ENCODE data around the gene PTPN7. TPM values are rescaled to one million over a fixed set of nuclear protein-coding genes. Genes with fewer than 3 reads are reported as not detected.
"Not testable (repeated sequence)": the region's sequence is repeated elsewhere in the genome, so short reads cannot be mapped to it uniquely, and the experiment has no call there.

PTPN7 gene
- total RNA-seq, 1 experiment from 2014 or later: not detected

DNA sequence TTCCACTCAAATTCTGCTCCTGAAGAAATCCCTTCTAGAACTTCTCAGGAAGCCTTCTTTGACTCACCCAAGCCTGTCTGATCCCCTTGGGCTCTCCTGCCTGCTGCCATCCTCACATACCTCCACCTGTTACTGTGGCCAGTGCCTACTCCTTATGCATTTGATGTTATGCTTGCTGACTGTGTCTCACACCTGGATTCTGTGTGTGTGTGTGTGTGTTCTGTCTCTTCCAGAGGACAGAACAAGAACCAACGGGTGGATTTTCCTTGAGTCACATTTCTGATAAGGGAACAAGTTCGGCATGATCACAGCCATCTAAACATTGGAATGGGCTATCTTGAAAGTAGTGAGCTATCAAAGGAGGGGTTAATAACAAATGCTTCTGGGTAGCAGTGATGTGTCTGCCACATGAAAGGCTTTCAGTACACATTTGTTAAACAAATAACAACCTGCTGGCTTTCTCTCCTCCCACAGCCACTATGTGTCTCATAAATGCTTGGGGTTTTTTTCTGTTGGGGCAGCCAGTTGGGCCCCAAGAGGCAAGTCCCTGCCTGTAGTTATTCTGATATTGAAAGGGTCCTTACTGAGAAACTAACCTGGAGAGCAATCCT lies 46.6 kb downstream of the PTPN7 start:
- H3K36me3 ChIP-seq: no peaks in the 10 kb centered on the region
- no peaks in the 10 kb centered on the region for H3K27me3 ChIP-seq (replicated peaks)
- no peaks in the 10 kb centered on the region for H3K9me3 ChIP-seq (replicated peaks)
- H3K27ac ChIP-seq: no peak overlapping the region
- no peak for DNase-seq (ENCODE audit: low read depth in 1 of 2, low spot score in 2 of 2)
- H3K4me3 ChIP-seq: no peak overlapping the region
- peaks cover 24% of the 10 kb centered on the region for H3K4me1 ChIP-seq (replicated peaks)

DNA sequence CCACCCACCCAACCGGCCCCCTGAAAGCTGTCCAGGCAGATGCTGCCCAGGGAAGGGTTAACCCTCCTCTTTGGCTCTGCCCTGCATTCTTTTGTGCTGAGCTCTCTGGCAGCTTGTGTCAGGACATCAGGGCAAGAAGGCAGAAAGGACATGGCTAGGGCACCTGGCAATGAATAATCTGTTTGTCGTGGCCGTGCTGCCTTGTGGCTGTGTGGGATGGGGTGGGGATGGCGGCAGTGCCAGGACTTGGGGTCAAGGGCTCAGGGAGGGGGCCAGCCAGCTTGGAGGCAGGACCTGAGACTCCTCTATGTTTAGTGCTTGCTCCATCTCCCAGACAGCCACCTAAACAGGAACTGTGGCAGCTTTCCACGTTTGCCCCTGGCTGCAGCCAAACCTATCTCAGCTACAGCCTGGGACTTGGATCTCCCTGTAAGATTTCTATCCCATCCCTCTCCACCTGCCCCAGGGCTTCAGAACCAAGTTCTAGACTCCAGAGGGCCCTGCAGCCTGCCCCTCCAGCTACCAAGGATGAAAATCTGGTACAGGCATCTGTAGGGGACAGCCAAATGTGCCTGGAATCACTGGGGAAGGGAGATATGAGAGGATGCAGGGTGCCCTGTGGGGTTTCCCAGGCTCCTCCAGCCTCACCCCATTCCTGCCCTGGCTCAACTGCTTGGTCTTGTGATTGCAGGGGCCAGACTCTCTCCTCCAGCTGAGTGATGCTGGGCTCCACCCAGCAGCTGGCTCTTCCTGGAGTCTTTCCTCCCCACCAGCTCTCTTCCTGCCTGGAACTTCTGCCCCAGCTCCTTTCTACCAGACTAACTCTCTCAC lies 47.3 kb downstream of the PTPN7 start:
- DNase-seq (ENCODE audit: low read depth in 1 of 2, low spot score in 2 of 2): no peak
- Histone ChIP-seq H3K9me3 (replicated peaks) (no peaks in the 10 kb centered on the region), H3K27me3 (replicated peaks) (no peaks in the 10 kb centered on the region), H3K36me3 (no peaks in the 10 kb centered on the region), H3K4me1 (replicated peaks) (peaks cover 16% of the 10 kb centered on the region), H3K4me3 (no peak overlapping the region), H3K27ac (no peak overlapping the region)

DNA sequence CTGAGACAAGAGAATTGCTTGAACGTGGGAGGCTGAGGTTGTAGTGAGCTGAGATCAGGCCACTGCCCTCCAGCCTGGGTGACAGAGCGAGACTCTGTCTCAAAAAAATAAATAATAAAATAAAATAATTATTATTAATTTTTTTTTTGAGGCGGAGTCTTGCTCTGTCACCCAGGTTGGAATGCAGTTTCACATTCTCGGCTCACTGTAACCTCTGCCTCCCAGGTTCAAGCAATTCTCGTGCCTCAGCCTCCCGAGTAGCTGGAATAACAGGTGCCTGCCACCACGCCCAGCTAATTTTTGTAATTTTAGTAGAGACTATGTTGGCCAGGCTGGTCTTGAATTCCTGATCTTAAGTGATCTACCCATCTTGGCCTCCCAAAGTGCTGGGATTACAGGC lies 48.8 kb downstream of the PTPN7 start:
- not testable (repeated sequence) for H3K27me3 ChIP-seq (replicated peaks); DNase-seq (ENCODE audit: low read depth in 1 of 2, low spot score in 2 of 2); H3K27ac ChIP-seq; H3K36me3 ChIP-seq; H3K9me3 ChIP-seq (replicated peaks); H3K4me3 ChIP-seq
- H3K4me1 ChIP-seq (replicated peaks): peaks cover 14% of the 10 kb centered on the region

DNA sequence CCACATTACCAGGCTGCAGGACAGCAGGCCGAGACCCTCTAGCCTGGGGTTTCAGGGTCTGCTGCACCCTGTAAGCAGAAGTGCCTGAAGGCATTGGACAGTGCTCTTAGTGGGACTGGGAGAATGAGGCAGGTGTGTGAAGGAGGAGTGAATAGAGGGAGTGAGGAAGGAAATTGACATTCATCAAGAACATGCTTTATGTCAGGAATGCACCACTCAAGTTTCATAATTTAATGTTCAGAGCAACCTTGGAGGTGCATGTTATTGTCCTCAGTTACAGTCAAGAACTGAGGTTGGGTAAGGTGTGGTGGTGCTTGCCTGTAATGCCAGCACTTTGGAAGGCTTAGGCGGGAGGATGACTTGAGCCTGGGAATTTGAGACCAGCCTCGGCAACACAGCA lies 49.4 kb downstream of the PTPN7 start:
- H3K4me3 ChIP-seq: no peak overlapping the region
- no peaks in the 10 kb centered on the region for H3K27me3 ChIP-seq (replicated peaks)
- peaks cover 20% of the 10 kb centered on the region for H3K4me1 ChIP-seq (replicated peaks)
- no peak for DNase-seq (ENCODE audit: low read depth in 1 of 2, low spot score in 2 of 2)
- H3K27ac ChIP-seq: no peak overlapping the region
- no peaks in the 10 kb centered on the region for H3K36me3 ChIP-seq
- no peaks in the 10 kb centered on the region for H3K9me3 ChIP-seq (replicated peaks)

DNA sequence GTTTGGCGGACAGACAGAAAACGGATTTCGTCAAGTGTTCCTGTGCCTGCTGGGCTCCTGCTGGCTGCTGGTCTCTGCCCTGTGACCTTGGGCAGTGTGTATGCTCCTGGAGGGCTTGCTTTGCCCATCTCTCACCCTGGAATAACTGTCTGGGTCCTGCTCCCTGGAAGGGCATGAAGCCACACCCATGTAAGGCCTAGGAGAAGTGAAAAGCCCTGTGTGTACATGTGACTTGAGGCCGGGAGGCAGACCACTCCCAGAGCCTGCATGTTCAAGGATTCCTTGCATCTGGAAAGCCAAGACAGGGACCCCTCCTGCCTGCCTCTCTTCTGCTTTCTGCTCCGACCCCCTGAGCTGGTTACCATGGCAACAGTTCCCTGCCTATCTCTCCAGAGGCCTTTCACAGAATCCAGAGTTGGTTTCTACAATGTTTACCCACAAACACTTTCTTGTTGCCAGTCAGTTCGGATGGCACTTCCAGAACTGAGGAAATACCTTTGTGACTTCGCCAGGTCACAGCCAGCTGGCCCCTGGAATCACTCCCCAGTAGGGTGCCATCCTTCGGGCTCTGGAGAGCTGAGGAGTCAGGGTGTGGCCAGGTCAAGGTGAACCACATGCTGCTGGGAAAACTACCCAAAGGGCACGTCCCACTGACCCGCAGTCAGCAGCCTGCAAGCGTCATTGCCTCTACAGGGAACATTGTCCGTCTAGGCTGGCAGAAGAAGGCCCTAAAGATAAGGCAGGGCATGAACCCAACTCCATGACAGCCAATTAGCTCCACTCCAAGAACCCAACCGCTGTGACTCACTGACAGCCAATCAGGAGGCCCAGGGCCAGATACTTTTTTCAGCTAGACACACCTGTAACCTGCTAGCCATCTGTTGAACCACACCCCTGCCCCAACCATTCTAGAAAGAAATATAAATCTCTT lies 52.3 kb downstream of the PTPN7 start:
- Histone ChIP-seq H3K27me3 (replicated peaks) (no peaks in the 10 kb centered on the region), H3K36me3 (no peaks in the 10 kb centered on the region), H3K4me1 (replicated peaks) (peaks cover 24% of the 10 kb centered on the region), H3K9me3 (replicated peaks) (no peaks in the 10 kb centered on the region), H3K27ac (no peak overlapping the region), H3K4me3 (no peak overlapping the region)
- no peak for DNase-seq (ENCODE audit: low read depth in 1 of 2, low spot score in 2 of 2)

DNA sequence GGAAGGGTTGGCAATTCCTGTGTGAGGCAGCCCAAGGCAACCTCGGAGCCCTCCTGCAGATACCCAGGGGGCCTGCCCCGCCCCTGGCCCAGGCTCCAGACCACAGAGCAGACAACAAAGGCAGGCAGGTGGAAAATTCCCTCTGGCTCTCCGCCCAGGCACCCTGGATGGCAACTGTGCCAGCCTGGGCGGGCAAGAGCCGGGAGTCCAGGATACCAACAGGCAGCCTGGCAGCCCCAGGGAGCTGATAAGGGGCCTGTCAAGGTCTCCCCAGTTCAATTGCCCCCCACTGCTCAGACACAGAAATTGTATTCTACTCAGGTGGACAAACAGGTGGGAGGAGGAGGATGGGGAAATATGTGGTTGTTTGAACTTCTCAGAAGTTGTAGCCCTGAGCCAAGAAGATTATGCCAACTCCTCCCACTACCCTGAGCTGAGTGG lies 53.1 kb downstream of the PTPN7 start:
- H3K27me3 ChIP-seq (replicated peaks): no peaks in the 10 kb centered on the region
- H3K4me1 ChIP-seq (replicated peaks): peaks cover 19% of the 10 kb centered on the region
- H3K27ac ChIP-seq: no peak overlapping the region
- H3K36me3 ChIP-seq: no peaks in the 10 kb centered on the region
- no peak overlapping the region for H3K4me3 ChIP-seq
- DNase-seq (ENCODE audit: low read depth in 1 of 2, low spot score in 2 of 2): no peak
- no peaks in the 10 kb centered on the region for H3K9me3 ChIP-seq (replicated peaks)

DNA sequence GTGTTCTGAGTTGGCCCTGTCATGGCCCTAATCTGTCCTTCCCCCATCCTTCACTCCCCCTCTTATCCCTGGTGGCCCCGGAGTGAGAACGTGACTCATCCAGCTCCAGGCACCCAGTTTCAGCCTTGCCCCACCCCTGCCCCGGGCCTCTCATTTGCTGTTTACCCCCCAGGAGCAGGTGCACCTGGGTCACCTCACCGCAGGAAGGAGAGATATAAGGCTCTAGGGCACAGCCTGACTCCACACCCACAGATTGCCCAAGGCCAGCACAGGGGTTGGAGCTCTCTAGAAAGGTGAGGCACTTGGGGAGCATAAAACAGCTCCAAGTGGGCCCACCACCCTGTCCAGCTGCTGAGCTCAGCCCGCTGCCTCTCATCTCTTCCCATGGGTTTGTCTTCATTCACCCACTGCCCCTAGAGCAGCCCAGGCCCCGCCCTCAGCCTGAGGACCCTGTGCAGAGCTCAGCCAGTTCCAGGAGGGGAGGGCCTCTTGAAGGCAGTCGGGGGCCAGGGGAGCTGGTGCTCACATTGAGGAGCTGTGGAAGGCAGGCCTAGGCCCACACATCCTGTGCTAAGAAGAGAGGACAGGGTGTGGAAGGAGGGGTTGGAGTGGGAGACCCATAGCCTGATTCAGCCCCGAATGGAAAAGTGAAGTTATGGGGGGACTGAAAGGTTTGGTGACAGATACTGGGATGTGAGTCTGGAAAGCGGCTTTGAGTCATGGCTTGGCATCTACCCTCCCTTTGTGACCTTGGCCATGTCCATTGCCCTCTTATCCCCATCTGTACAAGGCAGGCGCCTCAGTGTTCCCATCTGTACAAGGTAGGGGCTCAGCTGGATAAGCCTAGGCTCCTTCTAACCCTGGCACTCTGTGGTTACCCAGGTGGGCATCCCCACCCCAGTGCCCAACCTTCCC lies 53.8 kb downstream of the PTPN7 start:
- Histone ChIP-seq H3K9me3 (replicated peaks) (no peaks in the 10 kb centered on the region), H3K27ac (no peak overlapping the region), H3K27me3 (replicated peaks) (no peaks in the 10 kb centered on the region), H3K4me3 (no peak overlapping the region), H3K36me3 (no peaks in the 10 kb centered on the region), H3K4me1 (replicated peaks) (peaks cover 19% of the 10 kb centered on the region)
- DNase-seq (ENCODE audit: low read depth in 1 of 2, low spot score in 2 of 2): no peak

DNA sequence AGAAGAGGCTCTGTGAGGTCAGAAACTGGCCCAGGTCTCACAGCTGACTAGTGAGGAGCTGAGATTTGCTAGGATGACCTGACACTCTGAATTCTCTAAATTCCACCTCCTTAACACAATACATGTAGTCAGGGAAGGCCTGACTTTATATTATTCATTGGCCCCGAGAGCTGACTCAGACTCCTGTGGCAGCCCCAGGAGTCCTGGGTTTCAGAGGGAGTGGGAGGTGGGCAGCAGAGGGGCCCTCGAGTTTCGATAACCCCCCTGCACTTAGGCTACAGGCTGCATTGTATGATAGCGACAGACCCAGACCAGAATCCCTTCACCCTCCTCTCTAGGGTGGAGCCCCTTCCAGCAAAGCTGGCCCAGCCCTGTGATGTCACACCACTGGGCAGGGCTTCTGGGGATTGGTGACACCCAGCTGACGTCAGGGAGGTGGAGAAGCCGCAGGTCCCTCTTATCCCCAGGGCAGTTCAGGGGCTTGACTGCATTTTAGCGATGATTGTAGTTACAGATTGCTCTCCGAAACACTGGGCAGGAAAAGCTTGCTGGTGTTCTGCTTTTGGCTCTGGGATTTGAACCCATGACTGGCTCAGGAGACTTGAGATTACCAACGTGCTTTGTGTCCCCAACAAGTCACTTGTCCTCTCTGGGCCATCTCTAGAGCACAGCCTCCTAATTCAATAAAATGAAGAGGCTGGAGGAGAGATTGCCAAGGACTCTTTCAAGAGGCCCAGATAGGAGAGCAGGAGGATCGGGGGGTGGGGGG lies 54.6 kb downstream of the PTPN7 start:
- no peaks in the 10 kb centered on the region for H3K36me3 ChIP-seq
- peak overlapping the region; percentile 55 for H3K27ac ChIP-seq
- peak; percentile 67 to 87 for DNase-seq (ENCODE audit: low read depth in 1 of 2, low spot score in 2 of 2)
- no peaks in the 10 kb centered on the region for H3K9me3 ChIP-seq (replicated peaks)
- H3K27me3 ChIP-seq (replicated peaks): no peaks in the 10 kb centered on the region
- H3K4me3 ChIP-seq: no peak overlapping the region
- H3K4me1 ChIP-seq (replicated peaks): peaks cover 19% of the 10 kb centered on the region

DNA sequence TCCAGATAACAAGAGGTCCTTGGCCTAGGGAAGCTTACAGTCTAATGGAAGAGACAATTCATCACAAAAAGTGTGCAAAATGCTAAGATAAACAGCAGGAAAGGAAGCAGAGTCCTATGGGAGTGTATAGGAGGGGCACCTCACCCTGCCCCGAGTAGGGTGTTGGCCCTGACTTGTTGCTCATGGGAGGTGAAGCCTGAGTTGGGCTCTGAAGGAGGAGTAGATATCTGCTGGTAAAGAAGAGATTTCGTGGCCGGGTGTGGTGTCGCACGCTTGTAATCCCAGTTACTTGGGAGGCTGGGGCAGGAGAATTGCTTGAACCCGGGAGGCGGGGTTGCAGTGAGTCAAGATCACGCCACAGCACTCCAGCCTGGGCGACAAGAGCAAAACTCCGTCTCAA lies 56.3 kb downstream of the PTPN7 start:
- peaks cover 19% of the 10 kb centered on the region for H3K4me1 ChIP-seq (replicated peaks)
- no peak for DNase-seq (ENCODE audit: low read depth in 1 of 2, low spot score in 2 of 2)
- no peaks in the 10 kb centered on the region for H3K27me3 ChIP-seq (replicated peaks)
- no peak overlapping the region for H3K27ac ChIP-seq
- no peaks in the 10 kb centered on the region for H3K9me3 ChIP-seq (replicated peaks)
- no peaks in the 10 kb centered on the region for H3K36me3 ChIP-seq
- H3K4me3 ChIP-seq: no peak overlapping the region

DNA sequence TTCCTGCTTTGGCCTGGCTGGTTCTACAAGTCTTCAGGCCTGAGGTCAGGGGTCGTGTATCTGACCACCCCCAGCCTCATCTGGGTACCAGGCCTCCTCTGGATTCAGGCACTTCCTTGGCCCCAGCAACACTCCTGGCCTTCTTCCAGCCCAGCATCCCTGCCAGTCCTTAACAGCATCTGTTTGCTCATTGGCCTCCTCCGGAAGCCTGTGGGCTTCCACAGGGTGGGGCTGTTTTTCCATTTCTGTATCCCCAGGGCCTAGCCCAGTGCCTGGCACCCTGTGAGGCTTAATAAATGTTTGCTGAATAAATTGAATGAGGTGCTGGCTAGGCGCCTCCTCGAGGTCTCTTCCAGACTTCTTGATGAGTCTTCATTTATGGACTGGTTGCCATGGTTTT lies 59.2 kb downstream of the PTPN7 start:
- Histone ChIP-seq H3K27me3 (replicated peaks) (no peaks in the 10 kb centered on the region), H3K9me3 (replicated peaks) (no peaks in the 10 kb centered on the region), H3K4me3 (no peak overlapping the region), H3K36me3 (no peaks in the 10 kb centered on the region), H3K27ac (no peak overlapping the region), H3K4me1 (replicated peaks) (peaks cover 15% of the 10 kb centered on the region)
- no peak for DNase-seq (ENCODE audit: low read depth in 1 of 2, low spot score in 2 of 2)

Data from SJSA1 (cell line).